Measurements from ENCODE around the gene LDLRAP1.

DNA sequence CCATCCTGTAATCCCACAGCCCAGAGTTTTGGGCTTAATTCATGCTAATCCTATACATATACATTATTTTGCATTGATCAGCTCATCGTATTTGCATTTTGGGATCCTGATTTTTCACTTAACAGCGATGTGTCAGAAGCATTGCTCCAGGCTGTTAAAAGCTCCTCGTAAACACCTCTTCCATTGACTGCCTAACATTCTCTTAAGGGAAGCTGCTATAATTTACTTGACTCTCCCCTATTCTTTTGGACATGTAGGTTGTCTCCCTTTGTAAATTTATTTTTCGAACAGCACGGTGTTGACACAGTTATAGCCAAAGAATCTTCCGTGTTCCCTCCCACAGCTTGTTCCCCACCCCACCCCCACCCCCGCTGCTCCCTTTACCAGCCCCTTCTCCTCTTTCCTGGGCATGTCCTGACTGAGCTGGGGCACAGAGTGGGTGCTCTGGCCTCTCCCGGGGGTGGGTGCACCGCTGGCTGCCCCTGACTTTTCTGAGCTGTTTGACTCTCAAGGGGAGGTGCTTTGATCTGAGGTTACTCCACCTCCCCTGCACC, 22.8 kb downstream of the LDLRAP1 start:
- TF ChIP-seq, protein P1, sequence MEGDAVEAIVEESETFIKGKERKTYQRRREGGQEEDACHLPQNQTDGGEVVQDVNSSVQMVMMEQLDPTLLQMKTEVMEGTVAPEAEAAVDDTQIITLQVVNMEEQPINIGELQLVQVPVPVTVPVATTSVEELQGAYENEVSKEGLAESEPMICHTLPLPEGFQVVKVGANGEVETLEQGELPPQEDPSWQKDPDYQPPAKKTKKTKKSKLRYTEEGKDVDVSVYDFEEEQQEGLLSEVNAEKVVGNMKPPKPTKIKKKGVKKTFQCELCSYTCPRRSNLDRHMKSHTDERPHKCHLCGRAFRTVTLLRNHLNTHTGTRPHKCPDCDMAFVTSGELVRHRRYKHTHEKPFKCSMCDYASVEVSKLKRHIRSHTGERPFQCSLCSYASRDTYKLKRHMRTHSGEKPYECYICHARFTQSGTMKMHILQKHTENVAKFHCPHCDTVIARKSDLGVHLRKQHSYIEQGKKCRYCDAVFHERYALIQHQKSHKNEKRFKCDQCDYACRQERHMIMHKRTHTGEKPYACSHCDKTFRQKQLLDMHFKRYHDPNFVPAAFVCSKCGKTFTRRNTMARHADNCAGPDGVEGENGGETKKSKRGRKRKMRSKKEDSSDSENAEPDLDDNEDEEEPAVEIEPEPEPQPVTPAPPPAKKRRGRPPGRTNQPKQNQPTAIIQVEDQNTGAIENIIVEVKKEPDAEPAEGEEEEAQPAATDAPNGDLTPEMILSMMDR (conservative IDR thresholded peaks at IDR 0.05 in 1 of 2, IDR thresholded peaks at IDR 0.05 in 1 of 2; ENCODE audit: low read depth in 1 of 2, low read length in 2 of 2) = no peak
- no peak for TF ChIP-seq EZH2 (IDR thresholded peaks at IDR 0.05; ENCODE audit: low read length, missing control alignments)

All from fibroblast of lung (primary cell).